GM19468 (cell line): ENCODE measurements around the gene VARS2.
"Not testable (repeated sequence)": the region's sequence is repeated elsewhere in the genome, so short reads cannot be mapped to it uniquely, and the experiment has no call there.

Experiments
- ATAC-seq: cut with Tn5 transposase; IDR thresholded peaks from one replicate; pipeline ENCODE4 v1.9.1; 2021; ENCODE audit warnings: mild to moderate bottlenecking, moderate library complexity, moderate number of reproducible peaks; ENCODE audit not compliant: unreplicated experiment; ENCODE audit errors: extremely low read depth

Gene VARS2

GRCh38 chr6:30922447-30922852 is 8.4 kb downstream of the VARS2 start:
- ATAC-seq: no peak

- not testable (repeated sequence) for ATAC-seq
Observed at GRCh38 chr6:30924040-30924627, 10.1 kb downstream of the VARS2 start.

DNA sequence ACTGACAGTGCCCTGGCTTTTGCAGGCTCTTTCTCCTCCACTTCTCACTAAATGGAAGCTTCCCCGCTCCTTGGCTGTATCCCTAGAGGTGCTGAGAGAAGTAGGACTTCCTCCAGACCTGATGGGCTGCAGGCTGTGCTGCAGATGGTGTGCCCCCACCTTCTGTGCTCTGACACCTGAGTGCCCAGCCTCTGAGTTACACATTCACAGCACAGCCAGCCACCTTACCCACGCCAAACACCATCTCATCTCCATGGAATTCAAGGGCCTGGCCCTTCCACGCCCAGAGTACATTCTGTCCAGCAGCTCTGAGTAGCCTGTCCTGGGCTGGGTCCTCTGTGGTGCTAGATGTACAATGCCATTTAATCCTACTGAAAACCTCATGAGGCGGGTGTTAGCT is 12.6 kb downstream of the VARS2 start:
- no peak for ATAC-seq

- ATAC-seq: not testable (repeated sequence)
Observed at GRCh38 chr6:30927080-30927479, 13.0 kb downstream of the VARS2 start.

GRCh38 chr6:30928677-30929076 is 14.6 kb downstream of the VARS2 start:
- ATAC-seq: no peak

DNA sequence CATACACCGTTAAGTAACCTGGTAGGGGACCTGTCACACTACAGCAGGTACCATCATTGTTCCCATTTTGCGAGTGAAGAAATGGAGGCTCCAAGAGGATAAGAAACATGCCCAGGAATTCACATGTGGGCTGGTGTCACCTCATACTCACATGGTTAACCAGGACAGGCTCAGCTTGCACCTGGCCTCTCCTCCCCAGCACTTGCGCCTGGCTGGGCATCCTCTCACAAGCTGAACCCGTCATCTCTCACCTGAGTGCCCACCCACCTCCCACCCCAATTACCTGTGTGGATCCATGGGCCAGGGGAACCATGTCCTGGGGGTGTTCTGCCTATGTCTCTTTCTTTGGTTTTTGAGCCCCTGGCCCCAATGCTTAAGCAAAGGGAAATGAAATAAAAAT is 16.5 kb downstream of the VARS2 start:
- ATAC-seq: no peak

- no peak for ATAC-seq
Observed at GRCh38 chr6:30931272-30931671, 17.2 kb downstream of the VARS2 start.

- no peak for ATAC-seq
Observed at GRCh38 chr6:30931969-30932645, 18.1 kb downstream of the VARS2 start, which contains the start of gene SFTA2. Gene SFTA2 (minus strand): TSS chr6:30932170. CDS start chr6:30932096, 74 bp downstream.

DNA sequence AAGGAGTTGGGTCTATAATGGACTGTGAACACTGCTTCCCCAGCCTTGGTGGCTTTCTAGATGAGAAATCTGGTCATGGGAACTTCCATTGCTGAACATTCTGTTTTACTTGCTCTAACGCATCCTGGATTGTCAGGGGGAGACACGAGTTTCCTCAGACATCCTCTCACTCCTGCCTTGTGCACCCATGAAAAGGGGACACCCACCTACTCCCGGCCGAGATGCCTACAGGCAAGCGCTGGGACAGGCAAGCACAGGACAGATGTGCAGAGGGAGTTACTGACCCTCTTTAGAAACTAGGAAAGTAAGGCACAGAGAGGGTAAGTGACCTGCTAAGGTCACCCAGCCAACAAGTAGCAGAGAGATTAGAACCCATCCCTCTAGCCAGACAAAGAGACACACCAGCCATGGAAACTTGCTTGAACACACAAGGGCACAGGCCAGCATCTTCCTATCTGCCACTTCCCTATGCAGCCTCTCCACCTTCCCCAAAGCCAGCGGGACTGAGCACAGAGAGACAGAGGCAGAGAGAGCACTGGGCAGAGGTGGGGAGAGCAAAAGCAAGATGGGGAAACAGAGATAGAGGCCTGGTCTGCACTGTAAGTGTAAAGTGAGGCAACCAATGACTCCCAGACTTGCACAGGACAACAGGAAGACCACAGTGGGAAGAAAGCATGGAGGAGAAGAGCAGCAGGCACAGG is 18.8 kb downstream of the VARS2 start:
- ATAC-seq: no peak

GRCh38 chr6:30935018-30935417 is 21.0 kb downstream of the VARS2 start:
- ATAC-seq: no peak

DNA sequence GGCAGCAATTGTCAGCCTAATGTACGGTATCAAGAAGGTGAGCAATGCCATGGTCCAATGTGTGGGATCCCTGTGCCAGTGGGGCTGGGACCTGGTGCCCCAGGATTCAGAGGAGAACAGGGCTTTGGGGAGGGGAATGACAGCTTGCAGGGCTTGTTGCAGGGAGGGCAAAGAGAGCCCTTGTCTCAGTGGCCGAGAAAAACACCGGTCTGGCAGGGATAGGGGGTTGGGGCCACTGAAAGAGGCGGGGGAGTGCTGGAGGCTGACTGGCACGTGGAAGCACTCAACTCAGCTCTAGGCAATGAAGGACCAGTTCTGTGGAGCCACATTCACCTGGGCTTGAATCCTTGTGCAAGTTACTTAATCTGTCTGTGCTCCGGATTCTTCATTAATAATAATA is 23.2 kb downstream of the VARS2 start:
- ATAC-seq: no peak

DNA sequence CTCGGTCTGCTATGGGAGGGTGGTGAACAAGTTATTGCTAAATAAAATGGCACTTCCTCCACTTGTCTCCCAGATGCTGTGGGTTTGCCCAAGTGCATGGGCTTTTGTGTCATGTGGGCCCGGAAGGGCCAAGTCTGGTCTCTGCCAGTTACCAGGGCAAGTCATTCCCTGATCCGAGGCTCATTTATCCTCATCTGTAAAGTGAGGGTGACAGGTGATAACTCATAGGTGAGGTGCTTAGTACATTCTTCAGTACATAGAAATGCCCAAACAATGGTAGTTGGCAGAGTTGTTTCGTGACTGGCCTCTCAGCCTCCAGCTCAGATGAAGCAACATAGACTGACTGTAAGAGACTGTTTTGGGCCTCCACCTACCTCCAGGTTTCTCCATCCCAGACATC is 24.7 kb downstream of the VARS2 start:
- ATAC-seq: no peak

DNA sequence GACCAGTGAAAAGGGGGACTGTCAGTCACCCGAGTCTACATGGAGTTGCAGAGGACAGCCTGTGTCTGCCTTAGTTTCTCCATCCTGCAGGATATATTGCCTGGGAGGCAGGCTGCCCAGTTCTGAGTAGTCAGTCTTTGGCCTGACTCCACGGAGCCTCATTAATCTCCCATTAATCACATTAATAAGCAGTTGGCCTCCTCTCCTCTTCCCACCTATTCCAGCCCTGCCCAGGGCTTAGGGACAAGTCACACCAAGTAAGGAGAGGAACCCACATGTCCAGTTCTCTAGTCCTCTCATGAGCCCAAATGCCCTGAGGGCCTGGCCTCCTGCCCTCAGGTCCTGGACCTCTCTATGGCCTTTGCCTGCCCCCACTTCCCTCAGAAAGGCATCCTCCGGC is 25.4 kb downstream of the VARS2 start:
- no peak for ATAC-seq

DNA sequence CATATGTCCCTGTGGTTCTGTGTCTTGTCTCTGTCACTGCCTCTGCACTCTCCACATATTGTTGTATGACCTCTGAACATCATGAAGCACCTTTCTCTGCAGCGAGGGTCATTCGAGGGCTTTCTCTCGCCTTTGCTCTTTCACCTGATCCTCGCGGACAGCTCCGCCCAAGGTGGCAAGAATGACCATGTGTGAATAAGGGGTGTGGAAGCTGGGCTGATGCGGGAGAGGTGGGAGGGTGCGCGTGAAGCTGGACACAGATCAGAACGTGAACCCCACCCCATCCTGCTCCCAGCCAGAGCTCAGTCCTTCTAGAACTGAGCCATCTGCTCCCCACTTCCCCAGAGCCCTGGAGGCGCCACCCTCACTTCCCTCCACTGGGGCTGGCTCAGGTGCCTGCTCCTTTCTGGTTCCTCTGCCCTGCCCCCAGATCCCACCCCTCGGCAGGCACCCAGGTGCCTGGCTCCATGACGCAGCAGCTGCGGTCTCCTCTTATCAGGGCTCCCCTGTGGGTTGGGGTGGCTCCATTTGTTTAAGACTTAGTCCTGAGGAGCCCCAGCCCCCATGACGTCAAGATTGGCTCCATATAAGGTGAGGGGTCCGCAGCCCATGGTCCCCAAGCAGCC is 26.4 kb downstream of the VARS2 start, which contains the start of gene MUCL3:
TSS of gene MUCL3 (plus strand) at position 613 of the 626 bp plus-strand sequence. CDS start 27 bp downstream, outside the sequence.
- no peak for ATAC-seq

- no peak for ATAC-seq
Observed at GRCh38 chr6:30942338-30943060, 28.5 kb downstream of the VARS2 start.

DNA sequence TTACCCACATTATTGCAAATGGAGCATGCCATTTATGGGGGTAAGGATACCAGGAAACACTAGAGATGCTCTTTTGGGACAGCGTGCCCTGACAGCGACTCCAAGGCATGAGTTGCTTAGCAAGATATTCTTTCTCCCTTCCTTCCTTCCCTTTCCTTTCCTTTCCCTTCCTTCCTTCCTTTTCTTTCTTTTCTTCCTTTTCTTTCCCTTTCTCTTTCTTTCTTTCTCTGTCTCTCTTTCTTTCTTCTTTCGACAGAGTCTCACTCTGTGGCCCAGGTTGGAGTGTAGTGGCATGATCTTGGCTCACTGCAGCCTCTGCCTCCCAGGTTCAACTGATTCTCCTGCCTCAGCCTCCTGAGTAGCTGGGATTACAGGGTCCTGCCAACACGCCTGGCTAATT is 30.0 kb downstream of the VARS2 start:
- ATAC-seq: no peak

- no peak for ATAC-seq
Observed at GRCh38 chr6:30945281-30945680, 31.2 kb downstream of the VARS2 start.

DNA sequence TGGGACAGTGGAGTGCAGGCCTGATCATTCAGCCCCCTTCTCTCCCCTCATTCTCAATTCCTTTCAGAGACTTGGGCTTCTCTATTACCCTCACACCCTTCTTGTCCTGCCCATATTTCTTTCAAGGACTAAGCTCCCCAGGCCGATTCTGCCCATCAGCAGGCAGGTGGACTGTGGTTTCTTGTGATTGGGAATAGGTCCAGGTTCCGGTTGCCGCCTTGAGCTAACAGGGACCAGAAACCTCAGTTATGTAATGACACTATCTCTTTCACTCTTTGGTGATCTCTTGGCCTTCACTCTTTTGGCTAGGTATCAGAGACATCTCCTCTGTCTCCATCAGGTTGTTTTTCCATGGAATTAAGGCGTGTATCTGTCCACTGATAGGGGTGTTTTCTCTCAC is 33.2 kb downstream of the VARS2 start:
- ATAC-seq: no peak

- ATAC-seq: no peak
Observed at GRCh38 chr6:30948811-30949210, 34.8 kb downstream of the VARS2 start.

DNA sequence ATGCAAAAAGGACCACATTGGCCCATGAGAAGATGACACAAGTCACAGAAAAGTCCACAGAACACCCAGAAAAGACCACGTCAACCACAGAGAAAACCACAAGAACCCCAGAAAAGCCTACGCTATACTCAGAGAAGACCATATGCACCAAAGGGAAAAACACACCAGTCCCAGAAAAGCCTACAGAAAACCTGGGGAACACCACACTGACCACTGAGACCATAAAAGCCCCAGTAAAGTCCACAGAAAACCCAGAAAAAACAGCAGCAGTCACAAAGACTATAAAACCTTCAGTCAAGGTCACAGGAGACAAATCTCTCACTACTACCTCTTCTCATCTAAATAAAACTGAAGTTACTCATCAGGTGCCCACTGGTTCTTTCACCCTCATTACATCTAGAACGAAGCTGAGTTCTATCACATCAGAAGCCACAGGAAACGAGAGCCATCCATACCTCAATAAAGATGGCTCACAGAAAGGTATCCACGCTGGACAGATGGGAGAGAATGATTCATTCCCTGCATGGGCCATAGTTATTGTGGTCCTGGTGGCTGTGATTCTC is 38.0 kb downstream of the VARS2 start:
- ATAC-seq: no peak
